ENCODE measurements around the gene GABRG2. TPM values are rescaled to one million over a fixed set of nuclear protein-coding genes. Genes with fewer than 3 reads are reported as not detected.

The GABRG2 gene
- not detected for total RNA-seq
- not detected for polyA plus RNA-seq
- long read RNA-seq, donor 1: 0 reads
- long read RNA-seq, donor 2: 0 reads
- long read RNA-seq, donor 3: 0 reads

- WGBS, 2 donors: 4 to 6% methylated on average over 21 of the region's 21 CpGs
These were observed at the start of gene GABRG2 for GRCh38 chr5:162067655-162068411. Gene GABRG2, plus strand, starts transcription at chr5:162067773. Its CDS starts 227 bp downstream, at chr5:162068000.

GRCh38 chr5:162025312-162025711, 42.3 kb upstream of the GABRG2 start:
- Histone ChIP-seq H3K27me3 (no peaks in the 10 kb centered on the region), H3K27ac (no peak overlapping the region), H3K9me3 (peaks cover 0 to 14% (median 0%) of the 10 kb centered on the region in 11 donors), H3K36me3 (no peaks in the 10 kb centered on the region), H3K4me1 (no peaks in the 10 kb centered on the region), H3K4me3 (no peak overlapping the region)
- no peak for TF ChIP-seq CTCF (IDR thresholded peaks at IDR 0.05)
- DNase-seq: no peak
- 81 to 84% methylated on average over 2 of the region's 2 CpGs for WGBS, 2 donors
- intact Hi-C loops (cut with DNase I): no loop called here
- ATAC-seq: no peak

More at GRCh38 chr5:162067655-162068411, at the start of gene GABRG2:
- TF ChIP-seq CTCF (IDR thresholded peaks at IDR 0.05): no peak
- intact Hi-C loops (cut with DNase I): no loop called here
- Histone ChIP-seq H3K36me3 (no peaks in the 10 kb centered on the region), H3K4me1 (no peaks in the 10 kb centered on the region), H3K4me3 (no peak within 1 kb of the TSS), H3K27me3 (peaks cover 0 to 10% (median 5%) of the 10 kb centered on the region in 7 donors), H3K9me3 (peaks cover 0 to 3% (median 0%) of the 10 kb centered on the region in 11 donors), H3K27ac (no peak within 1 kb of the TSS)
- DNase-seq (no peak), ATAC-seq (no peak)

GRCh38 chr5:162026803-162027202, 40.8 kb upstream of the GABRG2 start:
- Histone ChIP-seq H3K27me3 (no peaks in the 10 kb centered on the region), H3K36me3 (no peaks in the 10 kb centered on the region), H3K9me3 (peaks cover 0 to 14% (median 0%) of the 10 kb centered on the region in 11 donors), H3K4me1 (no peaks in the 10 kb centered on the region), H3K27ac (no peak overlapping the region), H3K4me3 (no peak overlapping the region)
- ATAC-seq: no peak
- no peak for TF ChIP-seq CTCF (IDR thresholded peaks at IDR 0.05)
- intact Hi-C loops (cut with DNase I): no loop called here
- DNase-seq: no peak
- WGBS, 2 donors: 71 to 76% methylated on average over 4 of the region's 4 CpGs

GRCh38 chr5:162037431-162037830, 30.1 kb upstream of the GABRG2 start:
- DNase-seq: no peak
- no peak overlapping the region for H3K27ac ChIP-seq
- no peak for ATAC-seq
- H3K9me3 ChIP-seq: peaks cover 0 to 4% (median 0%) of the 10 kb centered on the region in 11 donors
- no peaks in the 10 kb centered on the region for H3K4me1 ChIP-seq
- no peaks in the 10 kb centered on the region for H3K27me3 ChIP-seq
- TF ChIP-seq CTCF (IDR thresholded peaks at IDR 0.05): no peak
- H3K4me3 ChIP-seq: no peak overlapping the region
- intact Hi-C loops (cut with DNase I): no loop called here
- 74 to 85% methylated on average over 1 of the region's 1 CpG for WGBS, 2 donors
- no peaks in the 10 kb centered on the region for H3K36me3 ChIP-seq
